OCI-LY7 (cell line): ENCODE results near the gene TBC1D3B.
"Not testable (repeated sequence)": the region's sequence is repeated elsewhere in the genome, so short reads cannot be mapped to it uniquely, and the experiment has no call there.

ENCODE experiments used
- EZH2phosphoT487 ChIP-seq: fragments of 200-600 bp; sonication (generic); IDR thresholded peaks from 2 replicates; pipeline ENCODE4 v1.6.1; 2018; ENCODE audit warnings: low read depth, borderline replicate concordance, mild to moderate bottlenecking, mixed run types, antibody characterized with exemption, low read length, moderate library complexity, mixed read lengths
- TF ChIP-seq, protein P1 (sequence below): fragments of 200-600 bp; sonication (generic); conservative IDR thresholded peaks from 2 replicates; pipeline ENCODE4 v1.5.1; 2014; ENCODE audit warnings: mild to moderate bottlenecking, antibody characterized with exemption, low read length, moderate library complexity, mixed read lengths

GRCh38 chr17:36211484-36212271, 35.2 kb upstream of the TBC1D3B start:
- TF ChIP-seq, protein P1, sequence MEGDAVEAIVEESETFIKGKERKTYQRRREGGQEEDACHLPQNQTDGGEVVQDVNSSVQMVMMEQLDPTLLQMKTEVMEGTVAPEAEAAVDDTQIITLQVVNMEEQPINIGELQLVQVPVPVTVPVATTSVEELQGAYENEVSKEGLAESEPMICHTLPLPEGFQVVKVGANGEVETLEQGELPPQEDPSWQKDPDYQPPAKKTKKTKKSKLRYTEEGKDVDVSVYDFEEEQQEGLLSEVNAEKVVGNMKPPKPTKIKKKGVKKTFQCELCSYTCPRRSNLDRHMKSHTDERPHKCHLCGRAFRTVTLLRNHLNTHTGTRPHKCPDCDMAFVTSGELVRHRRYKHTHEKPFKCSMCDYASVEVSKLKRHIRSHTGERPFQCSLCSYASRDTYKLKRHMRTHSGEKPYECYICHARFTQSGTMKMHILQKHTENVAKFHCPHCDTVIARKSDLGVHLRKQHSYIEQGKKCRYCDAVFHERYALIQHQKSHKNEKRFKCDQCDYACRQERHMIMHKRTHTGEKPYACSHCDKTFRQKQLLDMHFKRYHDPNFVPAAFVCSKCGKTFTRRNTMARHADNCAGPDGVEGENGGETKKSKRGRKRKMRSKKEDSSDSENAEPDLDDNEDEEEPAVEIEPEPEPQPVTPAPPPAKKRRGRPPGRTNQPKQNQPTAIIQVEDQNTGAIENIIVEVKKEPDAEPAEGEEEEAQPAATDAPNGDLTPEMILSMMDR = not testable (repeated sequence)
- not testable (repeated sequence) for TF ChIP-seq EZH2phosphoT487
